Hepatocyte (in vitro differentiated cells): Measurements from ENCODE around the gene DHRS7. TPM values are rescaled to one million over a fixed set of nuclear protein-coding genes. Genes with fewer than 3 reads are reported as not detected.
"Not testable (repeated sequence)": the region's sequence is repeated elsewhere in the genome, so short reads cannot be mapped to it uniquely, and the experiment has no call there.

Experiments
- DNase-seq: peaks from one replicate; pipeline ENCODE4 v3.0.0-alpha.2; 2016; ENCODE audit warnings: low spot score
- H2AFZ ChIP-seq: fragments of 200-600 bp; sonication (generic); 2 replicates; pipeline ENCODE4 v1.6.0; 2016; ENCODE audit warnings: antibody characterized with exemption, mild to moderate bottlenecking
- H3K27ac ChIP-seq: fragments of 200-600 bp; sonication (generic); 2 replicates; pipeline ENCODE4 v1.5.1; 2016; ENCODE audit warnings: mild to moderate bottlenecking
- H3K27me3 ChIP-seq: fragments of 200-600 bp; sonication (generic); 2 replicates; pipeline ENCODE4 v1.6.1; 2016
- H3K36me3 ChIP-seq: fragments of 200-600 bp; sonication (generic); replicated peaks from 2 replicates; pipeline ENCODE4 v1.5.1; 2016; ENCODE audit warnings: low read depth; ENCODE audit not compliant: insufficient read depth
- H3K4me1 ChIP-seq: fragments of 200-600 bp; sonication (generic); 2 replicates; pipeline ENCODE4 v1.5.1; 2016; ENCODE audit warnings: mild to moderate bottlenecking, moderate library complexity; ENCODE audit not compliant: insufficient read depth
- H3K4me2 ChIP-seq: fragments of 200-600 bp; sonication (generic); 2 replicates; pipeline ENCODE4 v1.6.0; 2016
- H3K4me3 ChIP-seq: fragments of 200-600 bp; sonication (generic); 2 replicates; pipeline ENCODE4 v1.5.1; 2016; ENCODE audit warnings: mild to moderate bottlenecking
- H3K79me2 ChIP-seq: fragments of 200-600 bp; sonication (generic); 2 replicates; pipeline ENCODE4 v1.6.0; 2017; ENCODE audit warnings: mild to moderate bottlenecking
- H3K9me2 ChIP-seq: fragments of 200-600 bp; sonication (generic); replicated peaks from 2 replicates; pipeline ENCODE4 v1.6.0; 2017; ENCODE audit warnings: mild to moderate bottlenecking; ENCODE audit not compliant: insufficient read depth
- H3K9me3 ChIP-seq: fragments of 200-600 bp; sonication (generic); 2 replicates; pipeline ENCODE4 v1.5.1; 2016; ENCODE audit warnings: low read depth, mild to moderate bottlenecking
- H4K20me1 ChIP-seq: fragments of 200-600 bp; sonication (generic); 2 replicates; pipeline ENCODE4 v1.6.0; 2016; ENCODE audit warnings: mild to moderate bottlenecking; ENCODE audit not compliant: insufficient read depth, poor library complexity, severe bottlenecking
- CTCF ChIP-seq: fragments of 200-600 bp; sonication (generic); IDR thresholded peaks from 2 replicates; pipeline ENCODE4 v1.5.1; 2016; ENCODE audit warnings: antibody characterized with exemption, mild to moderate bottlenecking; ENCODE audit not compliant: poor library complexity
- EZH2 ChIP-seq: fragments of 200-600 bp; sonication (generic); IDR thresholded peaks from 2 replicates; pipeline ENCODE4 v1.6.1; 2016; ENCODE audit warnings: antibody characterized with exemption, mild to moderate bottlenecking, borderline replicate concordance
- EZH2phosphoT487 ChIP-seq: fragments of 200-600 bp; sonication (generic); IDR thresholded peaks from one replicate; pipeline ENCODE4 v1.6.1; 2018; ENCODE audit warnings: antibody characterized with exemption, mild to moderate bottlenecking, low read depth, moderate library complexity; ENCODE audit not compliant: unreplicated experiment, severe bottlenecking
- WGBS: methylation state at CpG from one replicate; pipeline ENCODE4 v1.1.6; 2016; ENCODE audit warnings: low lambda C conversion rate; ENCODE audit errors: missing lambda C conversion rate; 5-methylcytosine and 5-hydroxymethylcytosine counted together
- polyA plus RNA-seq: library from polyadenylated mRNA; unstranded; fragments of >200 nt; fragmentation: Nextera tagmentation; extraction: Ambion mirVana; gene quantifications from 2 replicates; pipeline ENCODE4 v1.2.1, GENCODE V29; 2016
- total RNA-seq: library from RNA; depleted of rRNA; stranded (reverse); fragments of >200 nt; gene quantifications from 2 replicates; pipeline ENCODE4 v1.2.3, GENCODE V29; 2014

DHRS7 gene
- total and polyA plus RNA-seq, 2 experiments from 2014 or later, result 389 TPM

GRCh38 chr14:60102389-60102788 is 62.8 kb downstream of the DHRS7 start:
- Histone ChIP-seq H2AFZ (no peak overlapping the region), H3K9me3 (no peaks in the 10 kb centered on the region), H3K4me2 (no peak overlapping the region), H3K36me3 (no peaks in the 10 kb centered on the region), H3K4me1 (no peaks in the 10 kb centered on the region), H3K27ac (no peak overlapping the region), H3K4me3 (no peak overlapping the region), H3K9me2 (no peaks in the 10 kb centered on the region), H3K79me2 (peaks cover 92% of the 10 kb centered on the region), H4K20me1 (peaks cover 8% of the 10 kb centered on the region), H3K27me3 (no peaks in the 10 kb centered on the region)
- WGBS, result 78% methylated on average over 2 of the region's 2 CpGs
- TF ChIP-seq CTCF, result no peak
- no peak for TF ChIP-seq EZH2phosphoT487
- no peak for TF ChIP-seq EZH2
- no peak for DNase-seq

DNA sequence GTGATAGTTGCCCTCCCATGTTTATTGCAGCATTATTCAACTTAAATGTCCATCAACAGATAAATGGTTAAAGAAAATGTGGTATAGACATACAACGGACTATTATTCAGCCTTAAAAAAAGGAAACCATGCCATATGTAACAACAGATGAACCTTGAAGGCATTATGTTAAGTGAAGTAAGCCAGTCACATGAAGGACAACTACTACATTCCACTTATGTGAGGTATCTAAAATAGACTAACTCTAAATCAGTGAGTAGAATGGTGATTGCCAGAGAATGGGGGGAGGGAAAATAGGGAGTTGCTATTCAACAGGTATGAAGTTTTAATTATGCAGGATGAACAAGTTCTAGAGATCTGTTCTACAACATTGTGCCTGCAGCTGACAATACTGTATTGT is 63.4 kb downstream of the DHRS7 start:
- Histone ChIP-seq H2AFZ (no peak overlapping the region), H3K27ac (no peak overlapping the region), H3K27me3 (no peaks in the 10 kb centered on the region), H4K20me1 (peaks cover 8% of the 10 kb centered on the region), H3K9me3 (no peaks in the 10 kb centered on the region), H3K4me2 (no peak overlapping the region), H3K4me3 (no peak overlapping the region), H3K9me2 (no peaks in the 10 kb centered on the region), H3K4me1 (no peaks in the 10 kb centered on the region), H3K79me2 (peaks cover 93% of the 10 kb centered on the region), H3K36me3 (no peaks in the 10 kb centered on the region)
- WGBS, result 100% methylated on average over 1 of the region's 1 CpG
- DNase-seq, result no peak
- TF ChIP-seq CTCF (no peak), EZH2 (no peak), EZH2phosphoT487 (no peak)

GRCh38 chr14:60099855-60100254 is 65.3 kb downstream of the DHRS7 start:
- Histone ChIP-seq H3K79me2 (peaks cover 99% of the 10 kb centered on the region), H4K20me1 (peaks cover 13% of the 10 kb centered on the region)
- not testable (repeated sequence) for H3K9me3 ChIP-seq, H2AFZ ChIP-seq, H3K4me1 ChIP-seq, H3K4me3 ChIP-seq, H3K27ac ChIP-seq, H3K4me2 ChIP-seq, H3K36me3 ChIP-seq, H3K27me3 ChIP-seq, H3K9me2 ChIP-seq, DNase-seq
- 91% methylated on average over 7 of the region's 7 CpGs for WGBS

GRCh38 chr14:60097974-60098373 is 67.2 kb downstream of the DHRS7 start:
- no peak overlapping the region for H3K27ac ChIP-seq
- H3K79me2 ChIP-seq, result peaks cover 100% of the 10 kb centered on the region
- no peak overlapping the region for H2AFZ ChIP-seq
- peaks cover 8% of the 10 kb centered on the region for H3K4me1 ChIP-seq
- peaks cover 14% of the 10 kb centered on the region for H4K20me1 ChIP-seq
- no peak overlapping the region for H3K4me3 ChIP-seq
- 57% methylated on average over 6 of the region's 6 CpGs for WGBS
- H3K9me2 ChIP-seq, result no peaks in the 10 kb centered on the region
- no peaks in the 10 kb centered on the region for H3K27me3 ChIP-seq
- no peak for TF ChIP-seq EZH2
- TF ChIP-seq CTCF, result no peak
- TF ChIP-seq EZH2phosphoT487, result no peak
- no peak overlapping the region for H3K4me2 ChIP-seq
- no peak for DNase-seq
- H3K9me3 ChIP-seq, result no peaks in the 10 kb centered on the region
- no peaks in the 10 kb centered on the region for H3K36me3 ChIP-seq
